Measurements from ENCODE around the gene ITPKB.
A peak's percentile ranks its signal among the peaks of the same experiment; 100 is the strongest.

The ITPKB gene

GRCh38 chr1:226656601-226657277 is 82.3 kb downstream of the ITPKB start:
- DNase-seq = peak; percentile 56
- Histone ChIP-seq H3K9me3 (no peaks in the 10 kb centered on the region), H3K36me3 (no peaks in the 10 kb centered on the region), H3K4me1 (peaks cover 24% of the 10 kb centered on the region), H3K27me3 (no peaks in the 10 kb centered on the region), H3K4me3 (ENCODE audit: low read depth, low read length) (no peak overlapping the region)
- no peak for TF ChIP-seq CTCF (IDR thresholded peaks at IDR 0.05; ENCODE audit: low read depth, low read length)

GRCh38 chr1:226656201-226656600 is 82.9 kb downstream of the ITPKB start:
- peaks cover 22% of the 10 kb centered on the region for H3K4me1 ChIP-seq
- no peak for TF ChIP-seq CTCF (IDR thresholded peaks at IDR 0.05; ENCODE audit: low read depth, low read length)
- no peaks in the 10 kb centered on the region for H3K27me3 ChIP-seq
- no peak for DNase-seq
- H3K4me3 ChIP-seq (ENCODE audit: low read depth, low read length) = no peak overlapping the region
- H3K36me3 ChIP-seq = no peaks in the 10 kb centered on the region
- no peaks in the 10 kb centered on the region for H3K9me3 ChIP-seq

GRCh38 chr1:226655251-226656163 is 83.6 kb downstream of the ITPKB start:
- Histone ChIP-seq H3K4me3 (ENCODE audit: low read depth, low read length) (no peak overlapping the region), H3K4me1 (peaks cover 22% of the 10 kb centered on the region), H3K9me3 (no peaks in the 10 kb centered on the region), H3K27me3 (no peaks in the 10 kb centered on the region), H3K36me3 (no peaks in the 10 kb centered on the region)
- no peak for TF ChIP-seq CTCF (IDR thresholded peaks at IDR 0.05; ENCODE audit: low read depth, low read length)
- no peak for DNase-seq

- no peak for DNase-seq
- no peak for TF ChIP-seq CTCF (IDR thresholded peaks at IDR 0.05; ENCODE audit: low read depth, low read length)
- H3K4me1 ChIP-seq = peaks cover 22% of the 10 kb centered on the region
- no peaks in the 10 kb centered on the region for H3K9me3 ChIP-seq
- H3K36me3 ChIP-seq = no peaks in the 10 kb centered on the region
- H3K27me3 ChIP-seq = no peaks in the 10 kb centered on the region
- no peak overlapping the region for H3K4me3 ChIP-seq (ENCODE audit: low read depth, low read length)
Observed at GRCh38 chr1:226654668-226655055, 84.4 kb downstream of the ITPKB start.

GRCh38 chr1:226654046-226654667 is 84.9 kb downstream of the ITPKB start:
- TF ChIP-seq CTCF (IDR thresholded peaks at IDR 0.05; ENCODE audit: low read depth, low read length) = no peak
- Histone ChIP-seq H3K27me3 (no peaks in the 10 kb centered on the region), H3K36me3 (no peaks in the 10 kb centered on the region), H3K4me1 (peaks cover 22% of the 10 kb centered on the region), H3K4me3 (ENCODE audit: low read depth, low read length) (no peak overlapping the region), H3K9me3 (no peaks in the 10 kb centered on the region)
- DNase-seq = peak; percentile 36

All from BE2C (cell line).